SK-N-MC (cell line): Measurements from ENCODE around the gene NMRAL1.

Source experiments
- EZH2 ChIP-seq: fragments of 200-600 bp; sonication (generic); IDR thresholded peaks from one replicate; pipeline ENCODE4 v1.6.1; 2017; ENCODE audit warnings: antibody characterized with exemption
- FOXP2 ChIP-seq: optimal IDR thresholded peaks from 2 replicates; pipeline ENCODE3; 2011; ENCODE audit warnings: mild to moderate bottlenecking, moderate library complexity; ENCODE audit not compliant: insufficient read depth; ENCODE audit errors: extremely low read length, control extremely low read depth
- POLR2AphosphoS5 ChIP-seq: IDR thresholded peaks from 2 replicates; pipeline ENCODE4 v1.6.1; 2012; ENCODE audit warnings: mild to moderate bottlenecking, low read depth, low read length, borderline replicate concordance

DNA sequence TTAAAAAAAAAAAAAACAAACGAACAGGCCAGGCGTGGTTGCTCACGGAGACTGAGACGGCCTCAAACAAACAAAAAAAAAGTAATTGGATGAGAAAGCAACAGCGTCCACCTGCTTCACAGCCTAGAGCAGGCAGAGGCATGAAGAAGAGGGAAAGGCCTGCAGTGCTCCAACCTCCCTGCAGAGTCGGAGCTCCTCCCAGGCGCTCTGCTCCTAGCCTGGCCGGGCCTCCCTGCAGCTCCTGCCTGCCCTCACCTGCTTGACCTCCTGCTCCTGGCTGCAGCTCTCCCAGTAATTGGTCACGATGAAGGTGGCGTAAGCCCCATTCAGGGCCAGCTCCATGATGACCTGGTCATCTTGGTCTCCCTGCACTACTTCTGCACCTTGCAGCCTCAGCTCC is 5.5 kb downstream of the NMRAL1 start:
- no peak for TF ChIP-seq POLR2AphosphoS5
- no peak for TF ChIP-seq EZH2
- no peak for TF ChIP-seq FOXP2
